Kidney capillary endothelial cell (primary cell): Measurements from ENCODE around the gene DUSP14.
A peak's percentile ranks its signal among the peaks of the same experiment; 100 is the strongest.
"Not testable (repeated sequence)": the region's sequence is repeated elsewhere in the genome, so short reads cannot be mapped to it uniquely, and the experiment has no call there.

Experiments
- DNase-seq: peaks from one replicate; pipeline ENCODE4 v3.0.0-alpha.2; 2018; ENCODE audit warnings: low spot score

DUSP14 gene

DNA sequence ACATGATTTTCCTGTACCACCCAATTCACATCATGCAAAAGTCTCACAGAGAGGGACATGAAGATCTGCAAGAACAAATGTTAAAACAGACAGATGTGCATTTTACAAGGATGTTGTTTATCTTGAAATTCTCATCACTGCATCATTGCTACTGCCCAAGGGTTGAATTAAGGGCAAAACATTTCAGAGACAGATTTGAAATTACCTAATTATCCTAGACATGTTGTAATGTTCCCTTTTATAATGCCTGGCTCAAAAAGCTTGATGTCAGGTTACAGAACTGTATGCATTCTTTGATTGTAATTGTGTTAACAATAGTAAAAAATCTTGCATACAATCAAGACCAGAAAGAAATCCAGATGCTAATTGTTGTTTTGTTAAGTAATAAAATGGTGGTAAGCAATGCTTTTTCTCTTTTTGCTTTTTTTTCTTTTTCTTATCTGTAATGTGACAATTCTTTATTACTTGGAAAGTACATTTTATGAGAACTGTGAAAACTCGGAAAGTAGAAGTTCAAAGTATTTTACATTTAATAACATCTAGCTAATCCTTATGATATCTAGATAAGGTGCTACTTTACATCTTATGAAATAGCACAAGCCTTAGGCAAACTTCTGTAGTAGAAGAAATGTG is 3.6 kb upstream of the DUSP14 start:
- no peak for DNase-seq

- peak; percentile 82 for DNase-seq
These were observed 1.6 kb upstream of the DUSP14 start for GRCh38 chr17:37488009-37488604.

- peak; percentile 83 for DNase-seq
These were observed 989 bp upstream of the DUSP14 start for GRCh38 chr17:37488607-37489196.

- peak; percentile 30 for DNase-seq
These were observed 414 bp downstream of the DUSP14 start for GRCh38 chr17:37490022-37490587.

GRCh38 chr17:37490638-37491614 is 1.2 kb downstream of the DUSP14 start:
- peak; percentile 87 for DNase-seq

DNA sequence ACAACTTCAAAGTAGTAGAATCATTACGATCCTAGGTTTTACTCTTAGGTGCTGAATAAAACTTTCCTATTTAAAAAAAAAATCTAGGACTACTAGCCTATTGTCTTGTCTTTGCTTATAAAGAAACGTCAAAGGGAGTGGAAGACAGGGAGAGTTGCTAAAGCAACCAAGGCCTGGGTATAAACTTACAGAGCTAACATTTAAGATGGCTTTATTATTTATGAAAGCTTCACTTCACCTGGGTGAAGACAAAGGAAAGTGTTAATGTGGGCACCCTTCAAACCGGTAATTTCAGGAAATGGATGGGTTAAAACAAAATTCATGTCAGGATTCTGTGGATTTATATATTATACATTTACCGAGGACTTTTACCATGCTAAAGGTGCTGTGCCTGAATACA is 2.5 kb downstream of the DUSP14 start:
- DNase-seq: peak; percentile 7

DNA sequence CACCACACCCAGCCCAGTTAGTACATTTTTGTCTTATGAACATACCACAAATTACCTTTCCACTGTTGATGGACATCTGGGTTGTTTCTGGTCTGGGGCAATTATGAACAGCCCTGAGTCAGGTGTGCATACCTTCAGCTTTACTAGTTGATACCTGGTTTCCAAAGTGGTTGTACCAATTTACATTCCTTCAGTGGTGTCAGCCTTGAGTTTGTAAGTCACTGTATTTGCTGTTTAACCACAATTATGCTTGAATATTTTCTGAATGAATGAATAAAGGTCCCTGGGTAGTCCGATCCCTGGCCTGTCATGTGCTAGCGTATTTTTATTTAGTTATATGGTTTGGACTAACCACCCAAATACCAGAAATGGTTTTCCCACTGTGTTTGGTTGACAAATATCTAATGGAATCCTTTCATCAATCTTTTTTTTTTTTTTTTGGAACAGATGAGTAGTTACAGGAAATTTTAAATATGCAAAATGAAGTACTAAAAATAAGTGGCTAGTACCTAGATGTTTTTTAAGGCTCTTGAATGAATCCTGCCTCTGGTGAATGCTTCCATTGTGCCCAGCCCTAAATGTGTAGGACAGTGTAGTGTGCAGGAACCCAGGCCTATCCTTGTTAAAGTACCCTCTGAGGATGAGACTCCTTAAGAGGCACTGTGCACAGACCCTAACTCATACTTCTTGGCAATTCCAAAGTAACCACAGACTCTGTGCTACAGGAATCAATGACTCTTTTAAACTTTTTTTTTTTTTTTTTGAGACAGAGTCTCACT is 3.7 kb downstream of the DUSP14 start:
- no peak for DNase-seq

- DNase-seq: no peak
These were observed 4.7 kb downstream of the DUSP14 start for GRCh38 chr17:37494401-37494831.

DNA sequence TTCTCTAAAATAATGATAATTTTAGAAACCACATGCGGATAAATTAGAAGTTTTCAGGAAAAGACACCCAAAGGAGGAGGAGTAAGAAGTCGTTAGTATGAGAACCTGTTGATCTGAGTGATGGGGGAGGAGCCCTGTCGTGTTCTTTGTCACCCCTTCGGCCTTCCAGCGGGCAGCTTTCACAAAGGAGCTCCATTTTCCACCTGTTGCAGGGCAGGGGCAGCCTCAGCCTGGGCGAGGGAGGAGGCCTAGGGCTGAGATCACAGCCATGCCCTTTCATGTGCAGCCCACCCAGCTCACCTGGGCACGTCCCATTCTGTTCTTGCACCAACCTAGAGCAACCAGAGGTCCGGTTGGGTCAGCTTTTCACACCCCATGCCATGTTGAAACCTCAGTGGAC is 5.3 kb downstream of the DUSP14 start:
- no peak for DNase-seq

GRCh38 chr17:37500378-37500777 is 10.7 kb downstream of the DUSP14 start:
- no peak for DNase-seq

GRCh38 chr17:37502009-37502936 is 12.6 kb downstream of the DUSP14 start:
- DNase-seq: no peak

DNA sequence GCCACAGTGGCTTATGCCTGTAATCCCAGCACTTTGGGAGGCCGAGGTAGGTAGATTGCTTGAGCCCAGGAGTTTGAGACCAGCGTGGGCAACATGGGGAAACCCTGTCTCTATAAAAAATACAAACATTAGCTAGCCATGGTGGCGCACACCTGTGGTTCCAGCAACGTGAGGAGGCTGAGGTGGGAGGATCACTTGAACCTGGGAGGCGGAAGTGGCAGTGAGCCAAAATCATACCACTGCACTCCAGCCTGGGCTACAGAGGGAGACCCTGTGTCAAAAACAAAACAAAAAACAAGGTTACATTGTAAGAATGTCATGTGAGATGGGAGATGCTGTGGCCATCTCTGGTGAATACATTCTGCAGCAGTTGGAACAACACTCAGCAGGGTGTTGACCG is 13.5 kb downstream of the DUSP14 start:
- DNase-seq: no peak

DNA sequence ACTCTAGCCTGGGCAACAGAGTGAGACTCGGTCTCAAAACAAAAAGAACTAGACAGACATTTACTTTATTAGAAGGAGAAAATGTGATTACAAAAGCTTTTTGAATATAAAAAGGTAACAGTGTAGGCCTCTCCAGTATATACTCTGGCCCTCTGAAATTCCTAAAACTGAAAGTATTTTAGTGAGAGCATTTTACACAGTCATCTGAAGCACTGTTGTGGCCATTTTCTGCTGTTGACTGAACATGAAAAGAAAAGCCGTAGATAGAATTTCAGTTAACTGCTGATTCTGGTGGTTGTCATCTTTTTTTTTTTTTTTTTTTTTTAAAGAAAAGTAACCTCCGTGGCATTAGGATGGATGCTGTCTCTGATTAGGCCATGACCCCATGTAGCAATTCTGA is 15.6 kb downstream of the DUSP14 start:
- no peak for DNase-seq

DNA sequence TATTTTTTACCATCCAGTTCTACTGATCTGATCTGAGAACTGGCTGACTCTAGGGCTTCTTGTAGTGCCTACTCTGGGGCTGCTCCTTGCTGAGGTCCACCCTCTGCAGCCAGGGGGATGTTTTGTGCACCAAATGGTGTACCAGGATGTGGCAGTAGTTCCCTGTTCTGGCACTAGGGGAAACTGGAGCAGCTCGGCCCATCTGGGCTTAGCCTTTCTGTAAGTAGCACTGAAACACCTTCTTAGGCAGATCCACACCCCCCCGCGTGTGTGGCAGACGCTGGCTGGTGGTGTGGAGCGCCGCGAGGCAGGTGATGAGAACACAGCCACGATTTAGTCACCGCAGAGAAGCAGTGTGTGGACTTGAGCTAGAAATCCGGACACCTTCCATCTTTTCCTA is 17.0 kb downstream of the DUSP14 start:
- peak; percentile 21 for DNase-seq

GRCh38 chr17:37507111-37507510 is 17.4 kb downstream of the DUSP14 start:
- DNase-seq: no peak

DNA sequence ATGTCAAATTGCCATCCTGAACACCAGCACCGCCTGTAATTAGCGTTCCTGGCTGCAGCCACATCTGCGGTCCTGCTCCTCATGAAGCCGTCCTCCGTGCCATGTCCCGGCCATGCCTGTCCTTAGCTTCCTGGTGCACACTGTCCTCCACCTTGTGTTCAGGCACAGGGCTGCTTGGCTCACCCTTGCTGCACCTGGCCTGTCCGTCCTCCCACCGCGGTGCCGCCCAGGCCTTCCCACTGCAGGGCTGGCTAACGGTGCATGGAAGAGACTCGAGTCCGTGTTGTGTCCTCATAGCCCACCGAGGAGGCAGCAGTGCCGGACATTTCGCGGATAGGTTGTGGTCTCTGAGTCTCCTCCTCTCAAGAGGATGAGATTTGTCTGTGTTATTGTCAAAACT is 20.4 kb downstream of the DUSP14 start:
- DNase-seq: no peak

GRCh38 chr17:37511642-37512041 is 22.0 kb downstream of the DUSP14 start:
- not testable (repeated sequence) for DNase-seq

DNA sequence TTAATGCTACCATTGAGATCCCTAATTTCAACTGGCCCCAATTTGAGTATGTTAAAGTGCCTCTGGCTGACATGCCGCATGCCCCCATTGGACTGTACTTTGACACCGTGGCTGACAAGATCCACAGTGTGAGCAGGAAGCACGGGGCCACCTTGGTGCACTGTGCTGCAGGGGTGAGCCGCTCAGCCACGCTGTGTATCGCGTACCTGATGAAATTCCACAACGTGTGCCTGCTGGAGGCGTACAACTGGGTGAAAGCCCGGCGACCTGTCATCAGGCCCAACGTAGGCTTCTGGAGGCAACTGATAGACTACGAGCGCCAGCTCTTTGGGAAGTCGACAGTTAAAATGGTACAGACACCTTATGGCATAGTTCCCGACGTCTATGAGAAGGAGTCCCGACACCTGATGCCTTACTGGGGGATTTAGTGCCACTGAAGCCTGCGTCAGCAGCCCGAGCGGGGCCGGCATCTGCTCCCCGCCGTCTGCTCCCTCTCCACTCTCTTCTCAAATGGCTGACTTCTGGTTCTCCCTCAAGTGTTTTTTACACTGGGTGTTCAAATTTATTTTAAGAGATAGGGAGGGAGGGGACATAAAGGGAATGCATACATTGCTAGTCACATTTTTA is 22.9 kb downstream of the DUSP14 start:
- DNase-seq: no peak

DNA sequence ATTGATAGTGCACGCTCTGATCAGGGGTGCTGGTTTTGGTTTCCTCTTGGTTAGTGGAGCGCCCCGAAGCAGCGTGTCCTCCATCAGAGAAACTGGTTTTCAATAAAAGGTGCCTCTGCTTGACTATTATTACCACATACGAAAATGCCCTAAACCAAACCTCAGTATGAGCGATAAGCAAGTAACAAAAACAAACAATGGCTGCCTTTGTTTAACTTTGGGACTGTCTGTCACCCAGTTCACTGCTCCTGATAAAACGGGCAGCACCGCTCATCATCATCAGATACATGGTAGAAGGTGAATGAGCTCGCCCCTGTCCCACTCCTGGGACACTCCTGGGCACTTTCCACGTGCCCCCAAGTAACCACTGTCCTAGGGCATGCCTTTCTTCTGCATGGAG is 24.0 kb downstream of the DUSP14 start:
- no peak for DNase-seq

DNA sequence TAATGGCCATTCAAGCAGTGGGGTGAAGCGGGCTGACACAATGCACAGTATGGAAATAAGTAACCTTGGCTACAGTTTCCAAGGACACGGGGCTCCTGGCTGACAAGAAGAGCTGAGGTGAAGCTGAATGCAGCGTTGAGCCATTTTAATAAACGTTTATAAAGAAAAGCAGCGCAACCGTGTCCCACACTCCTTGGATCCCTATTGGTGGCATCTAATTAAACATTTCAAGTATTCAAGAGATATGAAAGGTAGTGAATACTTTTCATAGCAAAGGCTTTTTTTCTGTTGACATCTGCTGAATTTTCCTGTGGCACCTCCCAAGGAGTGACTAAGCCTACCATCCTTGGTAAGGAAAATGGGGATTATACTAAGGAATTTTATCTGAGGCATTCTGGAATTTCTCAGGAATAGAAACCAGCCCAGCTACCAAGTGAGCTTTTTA is 26.5 kb downstream of the DUSP14 start:
- peak; percentile 4 for DNase-seq
